Effector memory CD4-positive, alpha-beta T cell (primary cell): ENCODE measurements around the gene PERP.
A peak's percentile ranks its signal among the peaks of the same experiment; 100 is the strongest.

Source experiments
- DNase-seq, 3 donors: peaks; one replicate each; pipeline ENCODE4 v3.0.0-alpha.2; 2020
- H3K27ac ChIP-seq: 2 replicates; pipeline ENCODE4 v1.7.0; 2013; ENCODE audit warnings: mild to moderate bottlenecking, low read length, moderate library complexity; ENCODE audit not compliant: insufficient read depth, poor library complexity, severe bottlenecking
- H3K27me3 ChIP-seq: replicated peaks from 2 replicates; pipeline ENCODE4 v1.7.0; 2013; ENCODE audit warnings: mild to moderate bottlenecking, low read length; ENCODE audit not compliant: insufficient read depth, control insufficient read depth, poor library complexity, severe bottlenecking
- H3K36me3 ChIP-seq: 2 replicates; pipeline ENCODE4 v1.7.0; 2013; ENCODE audit warnings: mild to moderate bottlenecking, low read length, moderate library complexity; ENCODE audit not compliant: control insufficient read depth, insufficient read depth
- H3K4me1 ChIP-seq: 2 replicates; pipeline ENCODE4 v1.7.0; 2013; ENCODE audit warnings: low read length, mild to moderate bottlenecking; ENCODE audit not compliant: control insufficient read depth, insufficient read depth, poor library complexity, severe bottlenecking
- H3K4me3 ChIP-seq: 2 replicates; pipeline ENCODE4 v1.7.0; 2013; ENCODE audit warnings: low read length, low read depth, mild to moderate bottlenecking; ENCODE audit not compliant: insufficient read depth, poor library complexity, severe bottlenecking
- H3K9me3 ChIP-seq: 2 replicates; pipeline ENCODE4 v1.7.0; 2013; ENCODE audit warnings: mild to moderate bottlenecking, low read length, moderate library complexity; ENCODE audit not compliant: control insufficient read depth

The PERP gene

GRCh38 chr6:138105880-138106664, 1.1 kb downstream of the PERP start:
- H3K36me3 ChIP-seq = no peaks in the 10 kb centered on the region
- peak overlapping the region; percentile 63 for H3K4me3 ChIP-seq
- H3K27ac ChIP-seq = no peak overlapping the region
- H3K9me3 ChIP-seq = no peaks in the 10 kb centered on the region
- no peak for DNase-seq
- peaks cover 20% of the 10 kb centered on the region for H3K4me1 ChIP-seq
- no peaks in the 10 kb centered on the region for H3K27me3 ChIP-seq

- DNase-seq = no peak
- H3K27ac ChIP-seq = no peak overlapping the region
These were observed 1.8 kb downstream of the PERP start for GRCh38 chr6:138105446-138105845.

GRCh38 chr6:138104618-138105213, 2.5 kb downstream of the PERP start:
- Histone ChIP-seq H3K36me3 (no peaks in the 10 kb centered on the region), H3K4me3 (no peak overlapping the region), H3K27me3 (no peaks in the 10 kb centered on the region), H3K4me1 (peaks cover 20% of the 10 kb centered on the region), H3K27ac (no peak overlapping the region), H3K9me3 (no peaks in the 10 kb centered on the region)
- no peak for DNase-seq

More at GRCh38 chr6:138105446-138105845, 1.8 kb downstream of the PERP start:
- no peaks in the 10 kb centered on the region for H3K36me3 ChIP-seq
- H3K27me3 ChIP-seq = no peaks in the 10 kb centered on the region
- H3K4me1 ChIP-seq = peaks cover 20% of the 10 kb centered on the region
- H3K9me3 ChIP-seq = no peaks in the 10 kb centered on the region
- no peak overlapping the region for H3K4me3 ChIP-seq

- H3K27ac ChIP-seq = no peak overlapping the region
- H3K27me3 ChIP-seq = no peaks in the 10 kb centered on the region
These were observed 3.3 kb downstream of the PERP start for GRCh38 chr6:138103871-138104270.

GRCh38 chr6:138101946-138102731, 5.1 kb downstream of the PERP start:
- no peaks in the 10 kb centered on the region for H3K36me3 ChIP-seq
- no peaks in the 10 kb centered on the region for H3K9me3 ChIP-seq
- H3K4me1 ChIP-seq = peaks cover 10% of the 10 kb centered on the region
- H3K4me3 ChIP-seq = no peak overlapping the region
- no peak for DNase-seq
- no peak overlapping the region for H3K27ac ChIP-seq
- H3K27me3 ChIP-seq = no peaks in the 10 kb centered on the region

More at GRCh38 chr6:138103871-138104270, 3.3 kb downstream of the PERP start:
- H3K4me1 ChIP-seq = peaks cover 20% of the 10 kb centered on the region
- no peak overlapping the region for H3K4me3 ChIP-seq
- no peaks in the 10 kb centered on the region for H3K9me3 ChIP-seq
- no peaks in the 10 kb centered on the region for H3K36me3 ChIP-seq
- DNase-seq = no peak

- Histone ChIP-seq H3K9me3 (no peaks in the 10 kb centered on the region), H3K27me3 (no peaks in the 10 kb centered on the region), H3K4me1 (no peaks in the 10 kb centered on the region), H3K27ac (no peak overlapping the region), H3K4me3 (no peak overlapping the region), H3K36me3 (no peaks in the 10 kb centered on the region)
- DNase-seq = no peak
These were observed 7.4 kb downstream of the PERP start for GRCh38 chr6:138099832-138100231.

GRCh38 chr6:138098306-138098705, 8.9 kb downstream of the PERP start:
- Histone ChIP-seq H3K4me1 (no peaks in the 10 kb centered on the region), H3K9me3 (no peaks in the 10 kb centered on the region), H3K27me3 (no peaks in the 10 kb centered on the region), H3K27ac (no peak overlapping the region), H3K4me3 (no peak overlapping the region), H3K36me3 (peaks cover 2% of the 10 kb centered on the region)
- DNase-seq = no peak

- DNase-seq = no peak
- no peaks in the 10 kb centered on the region for H3K27me3 ChIP-seq
- no peaks in the 10 kb centered on the region for H3K4me1 ChIP-seq
- peaks cover 2% of the 10 kb centered on the region for H3K36me3 ChIP-seq
- no peaks in the 10 kb centered on the region for H3K9me3 ChIP-seq
- H3K4me3 ChIP-seq = no peak overlapping the region
- no peak overlapping the region for H3K27ac ChIP-seq
These were observed 13.0 kb downstream of the PERP start for GRCh38 chr6:138094260-138094659.

GRCh38 chr6:138093632-138094031, 13.6 kb downstream of the PERP start:
- Histone ChIP-seq H3K27me3 (no peaks in the 10 kb centered on the region), H3K4me3 (no peak overlapping the region), H3K9me3 (no peaks in the 10 kb centered on the region), H3K27ac (no peak overlapping the region), H3K4me1 (no peaks in the 10 kb centered on the region), H3K36me3 (peaks cover 2% of the 10 kb centered on the region)
- DNase-seq = no peak

- no peak for DNase-seq
- Histone ChIP-seq H3K27ac (no peak overlapping the region), H3K36me3 (peaks cover 2% of the 10 kb centered on the region), H3K9me3 (no peaks in the 10 kb centered on the region), H3K4me3 (no peak overlapping the region), H3K27me3 (no peaks in the 10 kb centered on the region), H3K4me1 (no peaks in the 10 kb centered on the region)
These were observed 14.5 kb downstream of the PERP start for GRCh38 chr6:138092686-138093085.
